Measurements from ENCODE around the gene REEP3.

- TF ChIP-seq EGR2 (tag by site-specific recombination; IDR thresholded peaks at IDR 0.05; ENCODE audit: low read depth) (no peak), ZNF239 (tag by site-specific recombination; IDR thresholded peaks at IDR 0.05) (no peak), REST (tag by site-specific recombination; IDR thresholded peaks at IDR 0.05) (no peak), HOXD13 (CRISPR knock-in tag; IDR thresholded peaks at IDR 0.05; ENCODE audit: borderline replicate concordance) (no peak), PBX3 (CRISPR knock-in tag; IDR thresholded peaks at IDR 0.05) (no peak), ZBTB10 (tag by site-specific recombination; IDR thresholded peaks at IDR 0.05) (no peak), ZBTB49 (tag by site-specific recombination; IDR thresholded peaks at IDR 0.05; ENCODE audit: low read depth) (no peak), REPIN1 (tag by site-specific recombination; IDR thresholded peaks at IDR 0.05; ENCODE audit: low read depth) (no peak)
Observed at GRCh38 chr10:63627396-63627795, 106.2 kb downstream of the REEP3 start.
